ENCODE data around the gene ZP2. TPM values are rescaled to one million over a fixed set of nuclear protein-coding genes. Genes with fewer than 3 reads are reported as not detected.

ZP2 gene
- total and polyA plus RNA-seq, 9 of the 15 experiments (the other 6 are each of a cell fraction or from before 2014, with no cell fraction given) = not detected

DNA sequence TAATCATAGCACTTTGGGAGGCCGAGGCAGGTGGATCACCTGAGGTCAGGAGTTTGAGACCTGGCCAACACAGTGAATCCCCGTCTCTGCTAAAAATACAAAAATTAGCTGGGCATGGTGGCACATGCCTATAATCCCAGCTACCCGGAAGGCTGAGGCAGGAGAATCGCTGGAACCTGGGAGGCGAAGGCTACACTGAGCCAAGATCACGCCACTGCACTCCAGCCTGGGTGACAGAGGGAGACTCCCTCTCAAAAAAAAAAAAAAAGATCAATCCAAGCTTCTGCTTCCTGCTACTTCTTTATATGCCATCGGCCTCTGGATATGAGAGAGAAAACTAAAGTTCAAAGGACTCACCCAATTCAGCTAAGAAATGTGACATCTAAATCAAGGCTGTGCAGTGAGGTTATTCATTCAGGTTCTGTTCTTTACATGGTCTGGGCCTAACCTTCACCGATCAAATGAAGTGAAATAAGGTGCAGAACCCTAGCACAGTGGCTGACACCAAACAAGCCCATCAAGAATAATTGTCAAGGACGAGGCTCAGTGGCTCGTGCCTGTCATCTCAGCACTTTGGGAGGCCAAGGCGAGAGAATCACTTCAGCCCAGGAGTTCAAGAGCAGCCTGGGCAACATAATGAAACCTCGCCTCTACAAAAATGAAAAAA lies 25.6 kb downstream of the ZP2 start:
- intact Hi-C loops (cut with micrococcal nuclease) = loop anchor here (10.0 kb wide), 1 partner anchor 1139 kb away; no protein-coding TSS in a partner anchor
- 64% methylated on average over 12 of the region's 12 CpGs for WGBS (ENCODE audit: insufficient coverage, low coverage, missing lambda C conversion rate)
- Histone ChIP-seq H2AFZ (ENCODE audit: low read depth, low read length) (no peak overlapping the region), H3K4me3 (no peak overlapping the region), H4K20me1 (replicated peaks; ENCODE audit: control insufficient read depth, insufficient read depth, low read length) (peaks cover 3% of the 10 kb centered on the region; the same call in 1 of the 2 replicates), H3K4me2 (ENCODE audit: insufficient read depth, low read length) (no peak overlapping the region), H3K9ac (ENCODE audit: insufficient read depth in 1 of 2, low read depth in 2 of 2, low read length in 2 of 2) (no peak overlapping the region), H3K4me1 (replicated peaks in 1 of 2; ENCODE audit: control insufficient read depth in 2 of 2, insufficient read depth in 2 of 2, low read length in 2 of 2) (peaks cover 5 to 8% of the 10 kb centered on the region in 2 experiments; a peak in 3 of 5 replicates), H3K9me3 (replicated peaks; ENCODE audit: control insufficient read depth, insufficient read depth, low read depth, low read length) (0 out of 2 replicates have a peak, but pooled peaks cover 3% of the 10 kb centered on the region), H3K36me3 (ENCODE audit: control insufficient read depth, insufficient read depth, low read length) (peaks cover 2% of the 10 kb centered on the region; the same call in 2 of the 3 replicates), H3K9me1 (ENCODE audit: control insufficient read depth, insufficient read depth, low read length) (no peaks in the 10 kb centered on the region), H3K27me3 (ENCODE audit: control insufficient read depth in 2 of 2, insufficient read depth in 2 of 2, low read length in 2 of 2) (no peaks in the 10 kb centered on the region), H3K79me2 (ENCODE audit: control insufficient read depth, insufficient read depth, low read length) (no peaks in the 10 kb centered on the region), H3K27ac (ENCODE audit: extremely low read depth, low read depth, low read length) (no peak overlapping the region)
- CTCF ChIA-PET (ENCODE audit: low intra/inter-chr PET ratio) = no interaction called here
- POLR2A ChIA-PET = interaction anchor here (0.6 to 1.1 kb wide), 2 partner anchors 29 to 121 kb away, joined by 3 read pairs; no protein-coding TSS in a partner anchor
- DNase-seq (ENCODE audit: extremely low read depth in 1 of 4, low spot score in 3 of 4) (no peak), ATAC-seq (no peak), FAIRE-seq (no peak)
- no TSS peak for BruUV-seq (replicated peaks)
- in situ Hi-C loops (cut with MboI) = loop anchor here (5.0 to 10.0 kb wide), 2 partner anchors 112 to 1509 kb away; no protein-coding TSS in a partner anchor
- TF ChIP-seq BHLHE40 (IDR thresholded peaks at IDR 0.05; ENCODE audit: low read length) = no peak
- TF ChIP-seq, protein P1, sequence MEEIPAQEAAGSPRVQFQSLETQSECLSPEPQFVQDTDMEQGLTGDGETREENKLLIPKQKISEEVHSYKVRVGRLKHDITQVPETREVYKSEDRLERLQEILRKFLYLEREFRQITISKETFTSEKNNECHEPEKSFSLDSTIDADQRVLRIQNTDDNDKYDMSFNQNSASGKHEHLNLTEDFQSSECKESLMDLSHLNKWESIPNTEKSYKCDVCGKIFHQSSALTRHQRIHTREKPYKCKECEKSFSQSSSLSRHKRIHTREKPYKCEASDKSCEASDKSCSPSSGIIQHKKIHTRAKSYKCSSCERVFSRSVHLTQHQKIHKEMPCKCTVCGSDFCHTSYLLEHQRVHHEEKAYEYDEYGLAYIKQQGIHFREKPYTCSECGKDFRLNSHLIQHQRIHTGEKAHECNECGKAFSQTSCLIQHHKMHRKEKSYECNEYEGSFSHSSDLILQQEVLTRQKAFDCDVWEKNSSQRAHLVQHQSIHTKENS (CRISPR knock-in tag; IDR thresholded peaks at IDR 0.05) = no peak
- TF ChIP-seq RBM39 (optimal IDR thresholded peaks at IDR 0.05; ENCODE audit: low read depth, low read length) = no peak
- no peak for TF ChIP-seq TCF3 (CRISPR knock-in tag; IDR thresholded peaks at IDR 0.05)
- TF ChIP-seq TEAD4 (IDR thresholded peaks at IDR 0.05; ENCODE audit: low read length) = no peak
- TF ChIP-seq TEAD4 (CRISPR knock-in tag; IDR thresholded peaks at IDR 0.05; ENCODE audit: borderline replicate concordance) = no peak
- TF ChIP-seq FOXM1 (IDR thresholded peaks at IDR 0.05; ENCODE audit: low read depth) = no peak
- no peak for TF ChIP-seq FOXM1 (CRISPR knock-in tag; IDR thresholded peaks at IDR 0.05; ENCODE audit: low read depth)
- no peak for TF ChIP-seq MAFG (tag; conservative IDR thresholded peaks at IDR 0.05)
- no peak for TF ChIP-seq DDX20 (tag; IDR thresholded peaks at IDR 0.05; ENCODE audit: low read depth)
- TF ChIP-seq, protein P2, sequence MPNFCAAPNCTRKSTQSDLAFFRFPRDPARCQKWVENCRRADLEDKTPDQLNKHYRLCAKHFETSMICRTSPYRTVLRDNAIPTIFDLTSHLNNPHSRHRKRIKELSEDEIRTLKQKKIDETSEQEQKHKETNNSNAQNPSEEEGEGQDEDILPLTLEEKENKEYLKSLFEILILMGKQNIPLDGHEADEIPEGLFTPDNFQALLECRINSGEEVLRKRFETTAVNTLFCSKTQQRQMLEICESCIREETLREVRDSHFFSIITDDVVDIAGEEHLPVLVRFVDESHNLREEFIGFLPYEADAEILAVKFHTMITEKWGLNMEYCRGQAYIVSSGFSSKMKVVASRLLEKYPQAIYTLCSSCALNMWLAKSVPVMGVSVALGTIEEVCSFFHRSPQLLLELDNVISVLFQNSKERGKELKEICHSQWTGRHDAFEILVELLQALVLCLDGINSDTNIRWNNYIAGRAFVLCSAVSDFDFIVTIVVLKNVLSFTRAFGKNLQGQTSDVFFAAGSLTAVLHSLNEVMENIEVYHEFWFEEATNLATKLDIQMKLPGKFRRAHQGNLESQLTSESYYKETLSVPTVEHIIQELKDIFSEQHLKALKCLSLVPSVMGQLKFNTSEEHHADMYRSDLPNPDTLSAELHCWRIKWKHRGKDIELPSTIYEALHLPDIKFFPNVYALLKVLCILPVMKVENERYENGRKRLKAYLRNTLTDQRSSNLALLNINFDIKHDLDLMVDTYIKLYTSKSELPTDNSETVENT (CRISPR knock-in tag; IDR thresholded peaks at IDR 0.05) = no peak
- no peak for TF ChIP-seq KLF13 (tag; IDR thresholded peaks at IDR 0.05; ENCODE audit: borderline replicate concordance, low read depth)
- no peak for TF ChIP-seq RAD21 (CRISPR knock-in tag; conservative IDR thresholded peaks at IDR 0.05 in 1 of 2, IDR thresholded peaks at IDR 0.05 in 1 of 2)
- no peak for TF ChIP-seq ZNF41 (CRISPR knock-in tag; conservative IDR thresholded peaks at IDR 0.05)
- TF ChIP-seq NCOA1 (IDR thresholded peaks at IDR 0.05; ENCODE audit: low read depth) = no peak
- no peak for TF ChIP-seq DNMT1 (IDR thresholded peaks at IDR 0.05)
- TF ChIP-seq LARP7 (IDR thresholded peaks at IDR 0.05) = no peak
- TF ChIP-seq CBX2 (IDR thresholded peaks at IDR 0.05; ENCODE audit: insufficient read depth, low read length, poor library complexity, severe bottlenecking) = no peak
- no peak for TF ChIP-seq NFATC3 (IDR thresholded peaks at IDR 0.05)
